ENCODE measurements around the gene PIAS1. TPM values are rescaled to one million over a fixed set of nuclear protein-coding genes. Genes with fewer than 3 reads are reported as not detected.
"Not testable (repeated sequence)": the region's sequence is repeated elsewhere in the genome, so short reads cannot be mapped to it uniquely, and the experiment has no call there.

The PIAS1 gene
- total RNA-seq, 5 donors from 2014 or later (not counting 1 experiment from before 2014, with no cell fraction given) = 63.7 to 96.5 (median 70.3) TPM

GRCh38 chr15:68232449-68232848 is 178.3 kb downstream of the PIAS1 start:
- Mint-ChIP-seq H3K36me3 (no peaks in the 10 kb centered on the region), H3K4me3 (no peak overlapping the region), H3K9me3 (no peaks in the 10 kb centered on the region), H3K4me1 (peaks cover 19 to 26% (median 20%) of the 10 kb centered on the region in 3 donors), H3K27ac (no peak overlapping the region), H3K27me3 (peaks cover 4 to 7% of the 10 kb centered on the region in 2 donors)
- ATAC-seq (replicated peaks in 1 of 4) = no peak
- Histone ChIP-seq H3K27ac (ENCODE audit: low read length) (no peak overlapping the region), H3K36me3 (ENCODE audit: control insufficient read depth in 2 of 2, extremely low read depth in 1 of 2, insufficient read depth in 1 of 2, low read length in 1 of 2) (no peaks in the 10 kb centered on the region), H3K9me3 (no peaks in the 10 kb centered on the region), H3K27me3 (replicated peaks in 1 of 2; ENCODE audit: control insufficient read depth in 2 of 2, extremely low read depth in 1 of 2, insufficient read depth in 2 of 2, low read length in 1 of 2) (peaks cover 0 to 29% of the 10 kb centered on the region in 2 experiments), H3K4me1 (ENCODE audit: control insufficient read depth in 1 of 2, extremely low read depth in 1 of 2, insufficient read depth in 2 of 2, low read length in 2 of 2) (peaks cover 3 to 23% of the 10 kb centered on the region in 2 experiments), H3K4me3 (ENCODE audit: control insufficient read depth in 1 of 2, extremely low read depth in 1 of 2, low read length in 1 of 2) (no peak overlapping the region)
- DNase-seq = no peak
- CTCF ChIA-PET = no interaction called here
- POLR2A ChIA-PET = no interaction called here
- 90% methylated on average over 5 of the region's 6 CpGs for WGBS (ENCODE audit: insufficient coverage)

GRCh38 chr15:68232937-68233336 is 178.8 kb downstream of the PIAS1 start:
- DNase-seq = no peak
- WGBS (ENCODE audit: insufficient coverage) = 90% methylated on average over 2 of the region's 6 CpGs
- H3K9me3 ChIP-seq = no peaks in the 10 kb centered on the region
- POLR2A ChIA-PET = no interaction called here
- peaks cover 3 to 18% of the 10 kb centered on the region in 2 experiments for H3K4me1 ChIP-seq (ENCODE audit: control insufficient read depth in 1 of 2, extremely low read depth in 1 of 2, insufficient read depth in 2 of 2, low read length in 2 of 2)
- H3K27ac Mint-ChIP-seq = no peak overlapping the region
- no peak overlapping the region for H3K4me3 ChIP-seq (ENCODE audit: control insufficient read depth in 1 of 2, extremely low read depth in 1 of 2, low read length in 1 of 2)
- no peaks in the 10 kb centered on the region for H3K9me3 Mint-ChIP-seq
- no peak overlapping the region for H3K4me3 Mint-ChIP-seq
- no peaks in the 10 kb centered on the region for H3K36me3 ChIP-seq (ENCODE audit: control insufficient read depth in 2 of 2, extremely low read depth in 1 of 2, insufficient read depth in 1 of 2, low read length in 1 of 2)
- H3K27me3 ChIP-seq (replicated peaks in 1 of 2; ENCODE audit: control insufficient read depth in 2 of 2, extremely low read depth in 1 of 2, insufficient read depth in 2 of 2, low read length in 1 of 2) = peaks cover 0 to 29% of the 10 kb centered on the region in 2 experiments
- CTCF ChIA-PET = no interaction called here
- peaks cover 15 to 21% (median 16%) of the 10 kb centered on the region in 3 donors for H3K4me1 Mint-ChIP-seq
- no peak overlapping the region for H3K27ac ChIP-seq (ENCODE audit: low read length)
- no peak for ATAC-seq (replicated peaks in 1 of 4)
- peaks cover 4 to 7% of the 10 kb centered on the region in 2 donors for H3K27me3 Mint-ChIP-seq
- no peaks in the 10 kb centered on the region for H3K36me3 Mint-ChIP-seq

- no peaks in the 10 kb centered on the region for H3K9me3 Mint-ChIP-seq
- H3K27me3 Mint-ChIP-seq = peaks cover 4 to 7% of the 10 kb centered on the region in 2 donors
- ChIA-PET CTCF (no interaction called here), POLR2A (no interaction called here)
- WGBS (ENCODE audit: insufficient coverage) = 95% methylated on average over 4 of the region's 6 CpGs
- H3K27ac Mint-ChIP-seq = no peak overlapping the region
- Histone ChIP-seq H3K4me3 (ENCODE audit: control insufficient read depth in 1 of 2, extremely low read depth in 1 of 2, low read length in 1 of 2) (no peak overlapping the region), H3K27me3 (replicated peaks in 1 of 2; ENCODE audit: control insufficient read depth in 2 of 2, extremely low read depth in 1 of 2, insufficient read depth in 2 of 2, low read length in 1 of 2) (peaks cover 0 to 29% of the 10 kb centered on the region in 2 experiments), H3K36me3 (ENCODE audit: control insufficient read depth in 2 of 2, extremely low read depth in 1 of 2, insufficient read depth in 1 of 2, low read length in 1 of 2) (no peaks in the 10 kb centered on the region), H3K27ac (ENCODE audit: low read length) (no peak overlapping the region), H3K4me1 (ENCODE audit: control insufficient read depth in 1 of 2, extremely low read depth in 1 of 2, insufficient read depth in 2 of 2, low read length in 2 of 2) (peaks cover 0 to 7% of the 10 kb centered on the region in 2 experiments), H3K9me3 (no peaks in the 10 kb centered on the region)
- no peaks in the 10 kb centered on the region for H3K36me3 Mint-ChIP-seq
- peaks cover 6 to 11% (median 6%) of the 10 kb centered on the region in 3 donors for H3K4me1 Mint-ChIP-seq
- no peak overlapping the region for H3K4me3 Mint-ChIP-seq
- ATAC-seq (replicated peaks in 1 of 4) (no peak), DNase-seq (no peak)
Measured at GRCh38 chr15:68234060-68234459, 179.9 kb downstream of the PIAS1 start.

- H3K9me3 Mint-ChIP-seq; H3K27me3 Mint-ChIP-seq; POLR2A ChIA-PET; H3K27ac ChIP-seq (ENCODE audit: low read length); CTCF ChIA-PET; H3K36me3 ChIP-seq (ENCODE audit: control insufficient read depth in 2 of 2, extremely low read depth in 1 of 2, insufficient read depth in 1 of 2, low read length in 1 of 2); H3K27ac Mint-ChIP-seq; H3K9me3 ChIP-seq; H3K36me3 Mint-ChIP-seq; H3K4me1 ChIP-seq (ENCODE audit: control insufficient read depth in 1 of 2, extremely low read depth in 1 of 2, insufficient read depth in 2 of 2, low read length in 2 of 2); H3K4me3 Mint-ChIP-seq; ATAC-seq (replicated peaks in 1 of 4); H3K4me3 ChIP-seq (ENCODE audit: control insufficient read depth in 1 of 2, extremely low read depth in 1 of 2, low read length in 1 of 2); DNase-seq: not testable (repeated sequence)
- H3K4me1 Mint-ChIP-seq = peaks cover 6 to 11% (median 6%) of the 10 kb centered on the region in 3 donors
- H3K27me3 ChIP-seq (replicated peaks in 1 of 2; ENCODE audit: control insufficient read depth in 2 of 2, extremely low read depth in 1 of 2, insufficient read depth in 2 of 2, low read length in 1 of 2) = peaks cover 0 to 29% of the 10 kb centered on the region in 2 experiments
- whole genome bisulfite sequencing (ENCODE audit: insufficient coverage) = 100% methylated on average over 4 of the region's 9 CpGs
Measured at GRCh38 chr15:68234520-68234919, 180.4 kb downstream of the PIAS1 start.

GRCh38 chr15:68235022-68235421 is 180.9 kb downstream of the PIAS1 start:
- CTCF ChIA-PET = interaction anchor here in 1 of 2 donors (0.7 kb wide), 1 partner anchor 15 kb away, joined by 3 read pairs; no protein-coding TSS in a partner anchor
- Histone ChIP-seq H3K4me3 (ENCODE audit: control insufficient read depth in 1 of 2, extremely low read depth in 1 of 2, low read length in 1 of 2) (no peak overlapping the region), H3K27ac (ENCODE audit: low read length) (no peak overlapping the region), H3K36me3 (ENCODE audit: control insufficient read depth in 2 of 2, extremely low read depth in 1 of 2, insufficient read depth in 1 of 2, low read length in 1 of 2) (no peaks in the 10 kb centered on the region), H3K9me3 (no peaks in the 10 kb centered on the region), H3K4me1 (ENCODE audit: control insufficient read depth in 1 of 2, extremely low read depth in 1 of 2, insufficient read depth in 2 of 2, low read length in 2 of 2) (peaks cover 0 to 4% of the 10 kb centered on the region in 2 experiments), H3K27me3 (replicated peaks in 1 of 2; ENCODE audit: control insufficient read depth in 2 of 2, extremely low read depth in 1 of 2, insufficient read depth in 2 of 2, low read length in 1 of 2) (peaks cover 0 to 29% of the 10 kb centered on the region in 2 experiments)
- Mint-ChIP-seq H3K27me3 (peaks cover 4 to 7% of the 10 kb centered on the region in 2 donors), H3K4me3 (no peak overlapping the region), H3K27ac (no peak overlapping the region), H3K36me3 (no peaks in the 10 kb centered on the region), H3K4me1 (peaks cover 2 to 8% (median 3%) of the 10 kb centered on the region in 3 donors), H3K9me3 (no peaks in the 10 kb centered on the region)
- no peak for DNase-seq
- WGBS (ENCODE audit: insufficient coverage) = no CpG with 5 or more reads among the region's 4 CpGs
- POLR2A ChIA-PET = no interaction called here
- ATAC-seq (replicated peaks in 1 of 4) = no peak

- Mint-ChIP-seq H3K36me3 (no peaks in the 10 kb centered on the region), H3K4me1 (no peaks in the 10 kb centered on the region), H3K9me3 (peaks cover 3 to 17% (median 11%) of the 10 kb centered on the region in 3 donors), H3K4me3 (no peak overlapping the region), H3K27ac (no peak overlapping the region), H3K27me3 (peaks cover 0 to 2% of the 10 kb centered on the region in 2 donors)
- DNase-seq (no peak), ATAC-seq (replicated peaks in 1 of 4) (no peak)
- peaks cover 0 to 9% of the 10 kb centered on the region in 2 experiments for H3K27me3 ChIP-seq (replicated peaks in 1 of 2; ENCODE audit: control insufficient read depth in 2 of 2, extremely low read depth in 1 of 2, insufficient read depth in 2 of 2, low read length in 1 of 2)
- ChIA-PET POLR2A (no interaction called here), CTCF (no interaction called here)
- H3K27ac ChIP-seq (ENCODE audit: low read length) = no peak overlapping the region
- H3K9me3 ChIP-seq = no peaks in the 10 kb centered on the region
- H3K36me3 ChIP-seq (ENCODE audit: control insufficient read depth in 2 of 2, extremely low read depth in 1 of 2, insufficient read depth in 1 of 2, low read length in 1 of 2) = no peaks in the 10 kb centered on the region
- no peak overlapping the region for H3K4me3 ChIP-seq (ENCODE audit: control insufficient read depth in 1 of 2, extremely low read depth in 1 of 2, low read length in 1 of 2)
- H3K4me1 ChIP-seq (ENCODE audit: control insufficient read depth in 1 of 2, extremely low read depth in 1 of 2, insufficient read depth in 2 of 2, low read length in 2 of 2) = no peaks in the 10 kb centered on the region
Measured at GRCh38 chr15:68239025-68239424, 184.9 kb downstream of the PIAS1 start.
